ENCODE data around the gene C17orf50. TPM values are rescaled to one million over a fixed set of nuclear protein-coding genes. Genes with fewer than 3 reads are reported as not detected.

Gene C17orf50
- total RNA-seq, 1 donor from 2014 or later, result not detected

- intact Hi-C loops (cut with micrococcal nuclease), result no loop called here
- peak; percentile 46 for ATAC-seq
- no peak for DNase-seq
Measured at GRCh38 chr17:35731917-35732805, 28.5 kb upstream of the C17orf50 start.

- DNase-seq (no peak), ATAC-seq (no peak)
- intact Hi-C loops (cut with micrococcal nuclease), result no loop called here
Measured at GRCh38 chr17:35732806-35733136, 27.9 kb upstream of the C17orf50 start.

GRCh38 chr17:35733366-35733765 lies 27.3 kb upstream of the C17orf50 start:
- intact Hi-C loops (cut with micrococcal nuclease), result no loop called here
- ATAC-seq, result no peak
- DNase-seq, result no peak

- no peak for DNase-seq
- no peak for ATAC-seq
- intact Hi-C loops (cut with micrococcal nuclease), result no loop called here
Measured at GRCh38 chr17:35734396-35734795, 26.3 kb upstream of the C17orf50 start.

- ATAC-seq (peak; percentile 9), DNase-seq (no peak)
- intact Hi-C loops (cut with micrococcal nuclease), result no loop called here
Measured at GRCh38 chr17:35735036-35735805, 25.5 kb upstream of the C17orf50 start.

- intact Hi-C loops (cut with micrococcal nuclease), result no loop called here
- no peak for ATAC-seq
Measured at GRCh38 chr17:35736236-35736635, 24.5 kb upstream of the C17orf50 start.

GRCh38 chr17:35738519-35739133 lies 22.1 kb upstream of the C17orf50 start:
- intact Hi-C loops (cut with micrococcal nuclease), result no loop called here
- ATAC-seq, result no peak
- DNase-seq, result no peak

More at GRCh38 chr17:35736236-35736635, 24.5 kb upstream of the C17orf50 start:
- DNase-seq, result no peak

- intact Hi-C loops (cut with micrococcal nuclease), result loop anchor here (10.0 kb wide), 1 partner anchor 75 kb away; no protein-coding TSS in a partner anchor
- ATAC-seq (no peak), DNase-seq (no peak)
Measured at GRCh38 chr17:35740216-35740615, 20.5 kb upstream of the C17orf50 start.

- intact Hi-C loops (cut with micrococcal nuclease), result loop anchor here (10.0 kb wide), 1 partner anchor 76 kb away; no protein-coding TSS in a partner anchor
- ATAC-seq (peak; percentile 64), DNase-seq (no peak)
Measured at GRCh38 chr17:35740997-35741931, 19.4 kb upstream of the C17orf50 start.

GRCh38 chr17:35742496-35742895 lies 18.2 kb upstream of the C17orf50 start:
- ATAC-seq (no peak), DNase-seq (no peak)
- intact Hi-C loops (cut with micrococcal nuclease), result loop anchor here (10.0 kb wide), 1 partner anchor 78 kb away; no protein-coding TSS in a partner anchor

- ATAC-seq, result no peak
- DNase-seq, result no peak
- intact Hi-C loops (cut with micrococcal nuclease), result loop anchor here (10.0 kb wide), 1 partner anchor 78 kb away; no protein-coding TSS in a partner anchor
Measured at GRCh38 chr17:35742896-35743477, 17.7 kb upstream of the C17orf50 start.

GRCh38 chr17:35743626-35744328 lies 16.9 kb upstream of the C17orf50 start:
- intact Hi-C loops (cut with micrococcal nuclease), result loop anchor here (10.0 kb wide), 1 partner anchor 79 kb away; no protein-coding TSS in a partner anchor
- ATAC-seq (no peak), DNase-seq (peak; percentile 55)

- no peak for DNase-seq
- intact Hi-C loops (cut with micrococcal nuclease), result loop anchor here (10.0 kb wide), 1 partner anchor 80 kb away; no protein-coding TSS in a partner anchor
- ATAC-seq, result no peak
Measured at GRCh38 chr17:35744830-35745229, 15.9 kb upstream of the C17orf50 start.

- no peak for ATAC-seq
- no peak for DNase-seq
- intact Hi-C loops (cut with micrococcal nuclease), result loop anchor here (10.0 kb wide), 1 partner anchor 80 kb away; no protein-coding TSS in a partner anchor
Measured at GRCh38 chr17:35745246-35745645, 15.4 kb upstream of the C17orf50 start.

GRCh38 chr17:35745749-35746320 lies 14.9 kb upstream of the C17orf50 start:
- ATAC-seq (no peak), DNase-seq (no peak)
- intact Hi-C loops (cut with micrococcal nuclease), result loop anchor here (10.0 kb wide), 1 partner anchor 81 kb away; no protein-coding TSS in a partner anchor

- intact Hi-C loops (cut with micrococcal nuclease), result loop anchor here (10.0 kb wide), 1 partner anchor 83 kb away; no protein-coding TSS in a partner anchor
- DNase-seq (peak; percentile 79), ATAC-seq (peak; percentile 88)
Measured at GRCh38 chr17:35747540-35748017, 13.1 kb upstream of the C17orf50 start.
